IMR-90 (cell line): ENCODE measurements around the gene RTN1.

Source experiments
- CEBPB ChIP-seq: IDR thresholded peaks from 2 replicates; pipeline ENCODE4 v1.6.1; 2012; ENCODE audit warnings: low read depth, low read length, improper control_type of control experiment
- CHD1 ChIP-seq: IDR thresholded peaks from 2 replicates; pipeline ENCODE4 v1.6.1; 2012; ENCODE audit warnings: low read depth, low read length, improper control_type of control experiment
- ELK1 ChIP-seq: fragments of 150-350 bp; IDR thresholded peaks from 2 replicates; pipeline ENCODE4 v1.6.1; 2016; ENCODE audit warnings: low read depth, mild to moderate bottlenecking, low read length, moderate library complexity, borderline replicate concordance
- FOS ChIP-seq: fragments of 150-350 bp; IDR thresholded peaks from 2 replicates; pipeline ENCODE4 v1.6.1; 2016; ENCODE audit warnings: low read depth, low read length
- MAFK ChIP-seq: IDR thresholded peaks from 2 replicates; pipeline ENCODE4 v1.6.1; 2012; ENCODE audit warnings: low read depth, low read length, improper control_type of control experiment
- MXI1 ChIP-seq: IDR thresholded peaks from 2 replicates; pipeline ENCODE4 v1.6.1; 2012; ENCODE audit warnings: low read depth, mild to moderate bottlenecking, low read length, moderate library complexity, borderline replicate concordance
- POLR2A ChIP-seq: IDR thresholded peaks from 2 replicates; pipeline ENCODE4 v1.6.1; 2012; ENCODE audit warnings: mild to moderate bottlenecking, low read depth, low read length
- RAD21 ChIP-seq: IDR thresholded peaks from 2 replicates; pipeline ENCODE4 v1.6.1; 2012; ENCODE audit warnings: low read length, improper control_type of control experiment
- RFX5 ChIP-seq: IDR thresholded peaks from 2 replicates; pipeline ENCODE4 v1.8.0; 2012; ENCODE audit warnings: low read depth, mild to moderate bottlenecking, low read length, moderate library complexity
- TF ChIP-seq, protein P1 (sequence below): conservative IDR thresholded peaks from 2 replicates; pipeline ENCODE4 v1.5.1; 2012; ENCODE audit warnings: mild to moderate bottlenecking, low read depth, low read length, improper control_type of control experiment

DNA sequence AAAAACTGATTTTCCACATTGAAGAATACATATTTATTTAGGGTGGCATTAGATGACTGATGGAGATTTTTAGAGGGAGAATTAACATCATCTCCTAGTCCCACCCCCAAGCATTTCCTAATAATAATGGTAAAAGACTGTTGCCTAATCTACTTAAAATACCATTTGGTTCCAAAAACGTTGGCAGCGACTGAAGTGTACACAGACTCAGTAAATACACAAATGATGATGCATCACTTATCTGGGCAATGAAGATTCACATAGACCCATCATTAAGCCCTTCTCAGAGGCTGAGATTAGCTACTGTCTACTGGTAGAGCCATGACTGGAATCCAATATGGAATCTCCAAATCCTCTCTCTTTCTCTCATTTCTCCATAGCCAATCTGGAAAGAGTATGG lies 18.2 kb downstream of the RTN1 start:
- TF ChIP-seq POLR2A (no peak), MAFK (no peak), CHD1 (no peak), MXI1 (no peak), ELK1 (no peak), FOS (no peak), CEBPB (no peak), RFX5 (no peak), RAD21 (no peak)
- TF ChIP-seq, protein P1, sequence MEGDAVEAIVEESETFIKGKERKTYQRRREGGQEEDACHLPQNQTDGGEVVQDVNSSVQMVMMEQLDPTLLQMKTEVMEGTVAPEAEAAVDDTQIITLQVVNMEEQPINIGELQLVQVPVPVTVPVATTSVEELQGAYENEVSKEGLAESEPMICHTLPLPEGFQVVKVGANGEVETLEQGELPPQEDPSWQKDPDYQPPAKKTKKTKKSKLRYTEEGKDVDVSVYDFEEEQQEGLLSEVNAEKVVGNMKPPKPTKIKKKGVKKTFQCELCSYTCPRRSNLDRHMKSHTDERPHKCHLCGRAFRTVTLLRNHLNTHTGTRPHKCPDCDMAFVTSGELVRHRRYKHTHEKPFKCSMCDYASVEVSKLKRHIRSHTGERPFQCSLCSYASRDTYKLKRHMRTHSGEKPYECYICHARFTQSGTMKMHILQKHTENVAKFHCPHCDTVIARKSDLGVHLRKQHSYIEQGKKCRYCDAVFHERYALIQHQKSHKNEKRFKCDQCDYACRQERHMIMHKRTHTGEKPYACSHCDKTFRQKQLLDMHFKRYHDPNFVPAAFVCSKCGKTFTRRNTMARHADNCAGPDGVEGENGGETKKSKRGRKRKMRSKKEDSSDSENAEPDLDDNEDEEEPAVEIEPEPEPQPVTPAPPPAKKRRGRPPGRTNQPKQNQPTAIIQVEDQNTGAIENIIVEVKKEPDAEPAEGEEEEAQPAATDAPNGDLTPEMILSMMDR = no peak
